GM21526 (cell line): Measurements from ENCODE around the gene VBP1.
A peak's percentile ranks its signal among the peaks of the same experiment; 100 is the strongest.
"Not testable (repeated sequence)": the region's sequence is repeated elsewhere in the genome, so short reads cannot be mapped to it uniquely, and the experiment has no call there.

Source experiments
- ATAC-seq: cut with Tn5 transposase; IDR thresholded peaks from one replicate; pipeline ENCODE4 v1.9.1; 2021; ENCODE audit warnings: moderate library complexity; ENCODE audit not compliant: unreplicated experiment, low FRiP score

Gene VBP1, protein sequence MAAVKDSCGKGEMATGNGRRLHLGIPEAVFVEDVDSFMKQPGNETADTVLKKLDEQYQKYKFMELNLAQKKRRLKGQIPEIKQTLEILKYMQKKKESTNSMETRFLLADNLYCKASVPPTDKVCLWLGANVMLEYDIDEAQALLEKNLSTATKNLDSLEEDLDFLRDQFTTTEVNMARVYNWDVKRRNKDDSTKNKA

DNA sequence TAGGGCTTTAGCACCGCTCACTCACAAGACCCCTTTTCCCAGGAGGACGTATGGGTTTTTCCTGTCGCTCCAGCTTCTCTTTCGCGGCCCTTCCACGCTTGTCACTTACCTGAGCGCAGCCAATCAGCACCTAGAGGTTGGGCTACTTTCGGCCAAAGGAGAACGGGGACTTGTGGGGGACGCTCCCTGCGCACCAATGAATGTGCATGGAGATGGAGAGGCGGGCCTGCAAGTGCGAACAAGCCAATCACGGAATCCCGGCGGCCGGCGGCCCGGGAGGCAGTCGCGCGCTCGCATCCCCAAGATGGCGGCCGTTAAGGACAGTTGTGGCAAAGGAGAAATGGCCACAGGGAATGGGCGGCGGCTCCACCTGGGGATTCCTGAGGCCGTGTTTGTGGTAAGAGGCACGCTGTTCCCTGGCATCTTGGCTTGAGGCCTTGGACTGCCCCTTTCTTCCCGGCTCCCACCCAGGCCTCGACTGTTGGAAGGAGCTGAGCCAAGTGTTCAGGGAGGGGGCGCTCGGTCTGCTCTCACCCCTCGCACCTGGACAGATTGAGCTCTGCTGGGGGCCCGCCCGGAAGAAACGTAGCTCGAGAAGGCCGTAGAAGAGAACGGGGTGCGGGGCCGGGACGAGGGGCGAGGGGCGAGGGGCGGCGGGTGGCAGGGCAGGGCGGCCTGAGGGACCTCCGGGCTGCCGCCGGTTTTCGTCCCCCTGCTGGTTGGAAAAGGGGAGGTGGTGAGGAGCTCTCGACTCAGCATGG is at the start of gene VBP1:
Gene VBP1, plus strand, starts transcription at position 282 of the 761 bp plus-strand sequence. Its CDS starts 23 bp downstream, at position 305.
- peak; percentile 93 for ATAC-seq

GRCh38 chrX:155169881-155170280 is 46.4 kb upstream of the VBP1 start:
- ATAC-seq = no peak

GRCh38 chrX:155179346-155179997 is 36.8 kb upstream of the VBP1 start:
- ATAC-seq = no peak

- ATAC-seq = no peak
Observed at GRCh38 chrX:155188786-155189185, 27.5 kb upstream of the VBP1 start.

GRCh38 chrX:155211208-155211607 is 5.1 kb upstream of the VBP1 start:
- ATAC-seq = no peak

DNA sequence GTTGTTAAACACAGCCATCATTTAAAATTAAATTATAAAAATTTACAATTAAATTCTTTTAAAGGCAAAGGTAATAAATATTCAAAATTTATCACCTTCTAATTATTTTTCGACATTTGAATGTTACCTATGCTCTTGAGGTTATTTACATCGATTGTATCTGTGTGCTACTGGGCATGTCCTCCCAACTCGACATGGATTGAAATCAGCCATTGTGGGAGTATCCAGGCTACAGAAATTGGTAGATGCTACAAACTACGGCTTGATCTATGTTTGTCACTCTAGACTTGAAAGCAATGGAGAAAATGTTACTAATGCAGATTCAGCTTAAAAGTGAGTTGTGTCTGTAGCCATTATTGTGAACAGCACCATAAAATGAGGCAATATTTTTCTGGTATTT is 2.5 kb upstream of the VBP1 start:
- ATAC-seq = no peak

- peak; percentile 36 for ATAC-seq
Observed at GRCh38 chrX:155215443-155216178, 649 bp upstream of the VBP1 start.

DNA sequence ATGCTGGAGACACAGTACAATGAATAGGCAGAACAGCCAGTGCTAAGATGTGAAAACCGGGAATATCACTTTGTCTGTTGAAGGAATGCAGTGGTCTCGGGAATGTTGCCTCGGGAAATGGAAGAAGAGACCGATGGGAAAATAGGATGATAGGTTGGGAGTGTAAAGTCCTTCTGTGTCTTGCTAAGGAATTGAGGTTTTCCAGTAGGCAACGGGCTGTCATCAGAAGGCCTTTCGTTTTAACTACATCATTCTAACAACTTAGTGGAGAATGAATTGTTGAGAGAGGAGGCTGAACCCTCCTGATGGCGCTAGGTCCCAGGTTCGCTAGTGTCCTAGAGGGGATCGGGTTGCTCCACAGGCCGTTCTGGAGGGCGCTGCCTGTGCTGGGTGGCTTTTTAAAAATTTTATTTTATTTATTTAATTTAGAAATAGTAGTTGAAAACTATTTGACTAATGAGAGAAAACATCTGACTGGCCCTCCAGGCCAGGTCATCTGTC is 730 bp downstream of the VBP1 start:
- ATAC-seq = no peak

- ATAC-seq = no peak
Observed at GRCh38 chrX:155218777-155219176, 2.5 kb downstream of the VBP1 start.

DNA sequence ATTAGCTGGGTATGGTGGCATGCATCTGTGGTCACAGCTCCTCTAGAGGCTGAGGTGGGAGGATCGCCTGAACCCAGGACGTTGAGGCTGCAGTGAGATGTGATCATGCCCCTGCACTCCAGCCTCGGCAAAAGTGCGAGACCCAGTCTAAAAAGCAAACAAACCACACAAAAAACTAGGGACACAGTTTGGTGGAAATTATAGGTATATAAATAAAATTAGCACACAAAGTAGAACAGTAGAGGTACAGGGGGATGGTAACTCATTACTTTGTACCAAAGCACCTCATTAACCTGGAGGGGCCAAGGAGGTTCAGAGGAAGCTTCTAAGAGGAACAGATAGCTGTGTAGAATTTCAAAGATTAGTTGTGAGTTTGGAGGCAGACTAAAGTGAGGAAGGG is 5.1 kb downstream of the VBP1 start:
- ATAC-seq = no peak

GRCh38 chrX:155223746-155224145 is 7.5 kb downstream of the VBP1 start:
- ATAC-seq = not testable (repeated sequence)

- ATAC-seq = no peak
Observed at GRCh38 chrX:155225774-155226173, 9.5 kb downstream of the VBP1 start.

DNA sequence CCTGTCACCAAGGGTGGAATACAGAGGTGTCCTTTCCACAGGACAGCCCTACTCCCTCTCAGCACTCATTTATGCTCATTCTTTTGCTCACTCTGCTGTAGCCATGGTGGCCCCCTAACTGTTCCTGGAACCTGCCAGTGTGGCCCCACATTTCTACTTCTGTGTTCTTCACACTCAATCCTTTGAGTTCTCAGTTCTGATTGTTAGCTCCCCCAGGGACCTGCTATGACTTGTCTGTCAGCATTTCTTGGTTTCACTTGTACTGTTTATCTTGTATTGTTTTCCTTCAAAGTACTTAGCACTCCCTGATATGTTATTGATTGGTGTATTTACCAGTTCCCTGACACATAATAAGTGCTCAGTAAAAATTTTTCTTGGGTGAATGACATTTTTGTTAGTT is 14.9 kb downstream of the VBP1 start:
- peak; percentile 81 for ATAC-seq

GRCh38 chrX:155235891-155236290 is 19.6 kb downstream of the VBP1 start:
- ATAC-seq = no peak

- ATAC-seq = no peak
Observed at GRCh38 chrX:155237719-155238118, 21.5 kb downstream of the VBP1 start.

- no peak for ATAC-seq
Observed at GRCh38 chrX:155242300-155242699, 26.0 kb downstream of the VBP1 start.

DNA sequence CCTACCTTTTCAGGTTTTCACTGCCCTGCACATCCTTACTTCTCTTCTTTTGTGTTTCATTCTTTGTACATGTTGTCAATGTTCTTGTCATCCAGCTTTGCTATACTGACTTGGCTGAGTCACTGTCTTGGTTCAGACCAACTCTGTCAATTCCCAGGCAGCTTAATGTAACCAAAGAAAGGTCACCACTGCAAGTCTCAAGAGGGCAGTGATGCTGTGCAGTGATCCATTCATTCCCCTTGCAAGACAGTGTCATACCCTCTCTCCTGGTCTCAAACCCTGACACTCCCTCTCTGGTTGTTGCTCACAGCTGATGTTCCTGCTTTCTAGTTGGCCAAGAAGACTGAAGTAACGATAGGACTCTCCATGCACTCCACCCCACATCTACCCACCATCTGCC is 30.5 kb downstream of the VBP1 start:
- ATAC-seq = no peak

GRCh38 chrX:155247497-155247896 is 31.2 kb downstream of the VBP1 start:
- ATAC-seq = no peak

GRCh38 chrX:155251391-155251790 is 35.1 kb downstream of the VBP1 start:
- ATAC-seq = no peak

- ATAC-seq = no peak
Observed at GRCh38 chrX:155259752-155260151, 43.5 kb downstream of the VBP1 start.
